Heart right ventricle (tissue), 12 donors: Measurements from ENCODE around the gene CT45A9. TPM values are rescaled to one million over a fixed set of nuclear protein-coding genes. Genes with fewer than 3 reads are reported as not detected.

Experiments
- polyA plus RNA-seq, 2 donors: library from polyadenylated mRNA; stranded (reverse); fragments of 200-250 nt; gene quantifications; one replicate each; pipeline ENCODE4 v1.2.3, GENCODE V29; 2013
- total RNA-seq, 10 donors: library from RNA; stranded (reverse); fragmentation: NEBNext Ultra II Directional in 3 of 10; extraction: Animal tissue kit (Norgen Biotek cat#: 25700) in 3 of 10; gene quantifications; one replicate each; pipeline versions ENCODE4 v1.2.1 to v1.2.4, GENCODE V29; 2021 to 2023
- donor health status: ischemic (EF 13 %, LVEDD 7.1; RV severe dilation, severe dysfunction).
- donor health status: healthy with polysubstance abuse.
- donor health status: DM: no; HTN: yes; CAD: no.
- donor health status: DM: no; HTN: no; CAD: no.
- donor health status: ischemic (EF 25% LVEDD 6.9; RV normal size, moderate dysfunction).
- donor health status: ischemic (EF 25% LVEDD 5.7; RV mildly dilated, moderate dysfunction).
- donor health status: healthy.
- donor health status: nonischemic (EF 11% LVEDD 7.7; RV severe dilation, severe dysfunction).
- donor health status: DM: yes; HTN: yes; CAD: no.
- donor health status: PGD.
- donor health status: ischemic (EF 29% LVEDD 5.4; RV normal size, mild dysfunction).
- donor health status: nonischemic (EF 23%, LVEDD 6.1; RV moderate dilation, normal function).

Gene CT45A9
- total and polyA plus RNA-seq, 12 donors = not detected

Other genes with a start within 250 kb of the CT45A9 start
- gene CT45A1, start 158.2 kb downstream of the CT45A9 start, total RNA-seq = not detected
- gene CT45A1, start 158.2 kb downstream of the CT45A9 start, polyA plus RNA-seq = not detected
- gene CT45A3, start 103.6 kb downstream of the CT45A9 start, total RNA-seq = not detected
- gene CT45A3, start 103.6 kb downstream of the CT45A9 start, polyA plus RNA-seq = not detected
- not detected for gene CT45A5, start 86.3 kb downstream of the CT45A9 start, total RNA-seq
- not detected for gene CT45A5, start 86.3 kb downstream of the CT45A9 start, polyA plus RNA-seq
- not detected for gene CT45A6, start 69.0 kb downstream of the CT45A9 start, total RNA-seq
- gene CT45A6, start 69.0 kb downstream of the CT45A9 start, polyA plus RNA-seq = not detected
- not detected for gene CT45A2, start 51.8 kb downstream of the CT45A9 start, total RNA-seq
- not detected for gene CT45A2, start 51.8 kb downstream of the CT45A9 start, polyA plus RNA-seq
- not detected for gene CT45A7, start 34.5 kb downstream of the CT45A9 start, total RNA-seq
- gene CT45A7, start 34.5 kb downstream of the CT45A9 start, polyA plus RNA-seq = not detected
- not detected for gene CT45A8, start 17.3 kb downstream of the CT45A9 start, total RNA-seq
- gene CT45A8, start 17.3 kb downstream of the CT45A9 start, polyA plus RNA-seq = not detected
- gene CT45A10, start 21.6 kb upstream of the CT45A9 start, total RNA-seq = not detected
- gene CT45A10, start 21.6 kb upstream of the CT45A9 start, polyA plus RNA-seq = not detected
- gene SAGE1, start 21.9 kb upstream of the CT45A9 start, total RNA-seq = not detected
- gene SAGE1, start 21.9 kb upstream of the CT45A9 start, polyA plus RNA-seq = not detected
- gene MMGT1, start 102.2 kb upstream of the CT45A9 start, total RNA-seq = 10 to 100 TPM; 22.4 to 29.5 (median 26.4) TPM
- 10 to 100 TPM in 1 of 2 donors, 1 to 10 TPM in 1; 1.5 to 12.7 TPM for gene MMGT1, start 102.2 kb upstream of the CT45A9 start, polyA plus RNA-seq
- gene SLC9A6, start 113.6 kb upstream of the CT45A9 start, total RNA-seq = 10 to 100 TPM; 12.9 to 18.5 (median 15.0) TPM
- gene SLC9A6, start 113.6 kb upstream of the CT45A9 start, polyA plus RNA-seq = 10 to 100 TPM; 11.7 to 12.2 TPM